ENCODE results near the gene CDSN.
A peak's percentile ranks its signal among the peaks of the same experiment; 100 is the strongest.

The CDSN gene

GRCh38 chr6:31079656-31080261 lies 40.5 kb downstream of the CDSN start (continued):
- TF ChIP-seq ARNTL (CRISPR knock-in tag; IDR thresholded peaks at IDR 0.05; ENCODE audit: borderline replicate concordance, low read depth) (no peak), TOX (CRISPR knock-in tag; IDR thresholded peaks at IDR 0.05; ENCODE audit: borderline replicate concordance) (no peak)

DNA sequence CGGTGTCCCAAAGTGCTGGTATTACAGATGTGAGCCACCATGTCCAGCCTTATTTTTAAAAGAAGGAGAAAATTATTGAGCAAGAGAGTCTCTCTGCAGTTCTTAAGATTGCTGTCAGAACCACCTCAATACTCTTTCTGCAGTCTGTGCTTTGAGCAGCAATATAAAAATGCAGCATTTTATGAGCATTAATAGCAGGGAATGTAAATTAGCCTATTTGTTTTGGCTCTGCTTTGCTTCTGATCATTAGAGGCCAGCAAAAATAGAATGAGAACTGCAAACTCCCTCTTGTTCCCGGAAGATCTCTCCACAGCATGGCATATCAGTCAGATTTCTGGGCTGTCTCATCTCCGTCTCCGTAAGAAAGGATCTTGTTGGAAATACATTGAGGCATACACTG lies 43.6 kb downstream of the CDSN start:
- ATAC-seq: no peak
- TF ChIP-seq ISL1 (CRISPR knock-in tag; IDR thresholded peaks at IDR 0.05) (peak; percentile 12; the same call in 1 of the 2 replicates), TCF4 (CRISPR knock-in tag; IDR thresholded peaks at IDR 0.05; ENCODE audit: borderline replicate concordance) (no peak)

- ATAC-seq: no peak
- no peak for TF ChIP-seq CSRNP3 (CRISPR knock-in tag; IDR thresholded peaks at IDR 0.05)
- TF ChIP-seq CREB5 (CRISPR knock-in tag; IDR thresholded peaks at IDR 0.05; ENCODE audit: low read depth): no peak
- no peak for TF ChIP-seq TCF4 (CRISPR knock-in tag; IDR thresholded peaks at IDR 0.05; ENCODE audit: borderline replicate concordance)
- no peak for TF ChIP-seq GLIS3 (CRISPR knock-in tag; IDR thresholded peaks at IDR 0.05)
- TF ChIP-seq ISL1 (CRISPR knock-in tag; IDR thresholded peaks at IDR 0.05): no peak
- TF ChIP-seq BACH2 (CRISPR knock-in tag; IDR thresholded peaks at IDR 0.05; ENCODE audit: borderline replicate concordance): no peak
- TF ChIP-seq ZFP30 (CRISPR knock-in tag; IDR thresholded peaks at IDR 0.05): no peak
- TF ChIP-seq CSDC2 (CRISPR knock-in tag; IDR thresholded peaks at IDR 0.05): no peak
- no peak for TF ChIP-seq TOX (CRISPR knock-in tag; IDR thresholded peaks at IDR 0.05; ENCODE audit: borderline replicate concordance)
- no peak for TF ChIP-seq ARNTL (CRISPR knock-in tag; IDR thresholded peaks at IDR 0.05; ENCODE audit: borderline replicate concordance, low read depth)
- TF ChIP-seq, protein P1, sequence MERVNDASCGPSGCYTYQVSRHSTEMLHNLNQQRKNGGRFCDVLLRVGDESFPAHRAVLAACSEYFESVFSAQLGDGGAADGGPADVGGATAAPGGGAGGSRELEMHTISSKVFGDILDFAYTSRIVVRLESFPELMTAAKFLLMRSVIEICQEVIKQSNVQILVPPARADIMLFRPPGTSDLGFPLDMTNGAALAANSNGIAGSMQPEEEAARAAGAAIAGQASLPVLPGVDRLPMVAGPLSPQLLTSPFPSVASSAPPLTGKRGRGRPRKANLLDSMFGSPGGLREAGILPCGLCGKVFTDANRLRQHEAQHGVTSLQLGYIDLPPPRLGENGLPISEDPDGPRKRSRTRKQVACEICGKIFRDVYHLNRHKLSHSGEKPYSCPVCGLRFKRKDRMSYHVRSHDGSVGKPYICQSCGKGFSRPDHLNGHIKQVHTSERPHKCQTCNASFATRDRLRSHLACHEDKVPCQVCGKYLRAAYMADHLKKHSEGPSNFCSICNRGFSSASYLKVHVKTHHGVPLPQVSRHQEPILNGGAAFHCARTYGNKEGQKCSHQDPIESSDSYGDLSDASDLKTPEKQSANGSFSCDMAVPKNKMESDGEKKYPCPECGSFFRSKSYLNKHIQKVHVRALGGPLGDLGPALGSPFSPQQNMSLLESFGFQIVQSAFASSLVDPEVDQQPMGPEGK (CRISPR knock-in tag; IDR thresholded peaks at IDR 0.05; ENCODE audit: borderline replicate concordance): no peak
- TF ChIP-seq OSR1 (CRISPR knock-in tag; IDR thresholded peaks at IDR 0.05): no peak
- no peak for TF ChIP-seq PPARA (CRISPR knock-in tag; IDR thresholded peaks at IDR 0.05; ENCODE audit: borderline replicate concordance)
These were observed 44.7 kb downstream of the CDSN start for GRCh38 chr6:31075528-31075927.

- ATAC-seq: no peak
- TF ChIP-seq SNAI2 (CRISPR knock-in tag; IDR thresholded peaks at IDR 0.05): no peak
- TF ChIP-seq, protein P2, sequence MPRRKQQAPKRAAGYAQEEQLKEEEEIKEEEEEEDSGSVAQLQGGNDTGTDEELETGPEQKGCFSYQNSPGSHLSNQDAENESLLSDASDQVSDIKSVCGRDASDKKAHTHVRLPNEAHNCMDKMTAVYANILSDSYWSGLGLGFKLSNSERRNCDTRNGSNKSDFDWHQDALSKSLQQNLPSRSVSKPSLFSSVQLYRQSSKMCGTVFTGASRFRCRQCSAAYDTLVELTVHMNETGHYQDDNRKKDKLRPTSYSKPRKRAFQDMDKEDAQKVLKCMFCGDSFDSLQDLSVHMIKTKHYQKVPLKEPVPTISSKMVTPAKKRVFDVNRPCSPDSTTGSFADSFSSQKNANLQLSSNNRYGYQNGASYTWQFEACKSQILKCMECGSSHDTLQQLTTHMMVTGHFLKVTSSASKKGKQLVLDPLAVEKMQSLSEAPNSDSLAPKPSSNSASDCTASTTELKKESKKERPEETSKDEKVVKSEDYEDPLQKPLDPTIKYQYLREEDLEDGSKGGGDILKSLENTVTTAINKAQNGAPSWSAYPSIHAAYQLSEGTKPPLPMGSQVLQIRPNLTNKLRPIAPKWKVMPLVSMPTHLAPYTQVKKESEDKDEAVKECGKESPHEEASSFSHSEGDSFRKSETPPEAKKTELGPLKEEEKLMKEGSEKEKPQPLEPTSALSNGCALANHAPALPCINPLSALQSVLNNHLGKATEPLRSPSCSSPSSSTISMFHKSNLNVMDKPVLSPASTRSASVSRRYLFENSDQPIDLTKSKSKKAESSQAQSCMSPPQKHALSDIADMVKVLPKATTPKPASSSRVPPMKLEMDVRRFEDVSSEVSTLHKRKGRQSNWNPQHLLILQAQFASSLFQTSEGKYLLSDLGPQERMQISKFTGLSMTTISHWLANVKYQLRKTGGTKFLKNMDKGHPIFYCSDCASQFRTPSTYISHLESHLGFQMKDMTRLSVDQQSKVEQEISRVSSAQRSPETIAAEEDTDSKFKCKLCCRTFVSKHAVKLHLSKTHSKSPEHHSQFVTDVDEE (CRISPR knock-in tag; IDR thresholded peaks at IDR 0.05): no peak
- TF ChIP-seq ZNF565 (CRISPR knock-in tag; conservative IDR thresholded peaks at IDR 0.05; ENCODE audit: low read depth): no peak
- TF ChIP-seq GLIS3 (CRISPR knock-in tag; IDR thresholded peaks at IDR 0.05): no peak
- TF ChIP-seq ZC3H10 (CRISPR knock-in tag; IDR thresholded peaks at IDR 0.05): no peak
- no peak for TF ChIP-seq ARNTL (CRISPR knock-in tag; IDR thresholded peaks at IDR 0.05; ENCODE audit: borderline replicate concordance, low read depth)
- no peak for TF ChIP-seq TOX (CRISPR knock-in tag; IDR thresholded peaks at IDR 0.05; ENCODE audit: borderline replicate concordance)
- no peak for TF ChIP-seq TCF4 (CRISPR knock-in tag; IDR thresholded peaks at IDR 0.05; ENCODE audit: borderline replicate concordance)
- TF ChIP-seq ESRRG (CRISPR knock-in tag; IDR thresholded peaks at IDR 0.05): no peak
These were observed 45.8 kb downstream of the CDSN start for GRCh38 chr6:31074401-31074800.

GRCh38 chr6:31070711-31071197 lies 49.5 kb downstream of the CDSN start:
- ATAC-seq: peak; percentile 98
- no peak for TF ChIP-seq ESRRG (CRISPR knock-in tag; IDR thresholded peaks at IDR 0.05)
- no peak for TF ChIP-seq BACH2 (CRISPR knock-in tag; IDR thresholded peaks at IDR 0.05; ENCODE audit: borderline replicate concordance)
- TF ChIP-seq CSRNP3 (CRISPR knock-in tag; IDR thresholded peaks at IDR 0.05): no peak
